ENCODE results near the gene SLC16A12.
"Not testable (repeated sequence)": the region's sequence is repeated elsewhere in the genome, so short reads cannot be mapped to it uniquely, and the experiment has no call there.

Gene SLC16A12

DNA sequence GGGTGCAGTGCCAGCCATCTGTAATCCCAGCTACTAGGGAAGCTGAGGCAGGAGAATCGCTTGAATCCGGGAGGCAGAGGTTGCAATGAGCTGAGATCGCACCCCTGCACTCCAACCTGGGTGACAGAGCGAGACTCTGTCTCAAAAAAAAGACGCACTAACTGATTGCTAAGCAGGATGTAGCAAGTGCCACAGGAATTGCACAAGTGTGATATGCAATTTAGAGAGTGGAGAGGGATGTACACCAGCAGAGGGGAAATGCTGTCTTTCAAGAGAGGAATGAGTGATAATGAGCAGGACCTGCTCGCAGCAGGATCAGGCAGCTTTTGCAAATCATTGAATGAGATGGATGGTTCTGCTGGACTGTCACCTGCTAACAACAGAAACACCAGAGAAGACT, 13.3 kb upstream of the SLC16A12 start:
- no peak for DNase-seq (ENCODE audit: low spot score)

DNA sequence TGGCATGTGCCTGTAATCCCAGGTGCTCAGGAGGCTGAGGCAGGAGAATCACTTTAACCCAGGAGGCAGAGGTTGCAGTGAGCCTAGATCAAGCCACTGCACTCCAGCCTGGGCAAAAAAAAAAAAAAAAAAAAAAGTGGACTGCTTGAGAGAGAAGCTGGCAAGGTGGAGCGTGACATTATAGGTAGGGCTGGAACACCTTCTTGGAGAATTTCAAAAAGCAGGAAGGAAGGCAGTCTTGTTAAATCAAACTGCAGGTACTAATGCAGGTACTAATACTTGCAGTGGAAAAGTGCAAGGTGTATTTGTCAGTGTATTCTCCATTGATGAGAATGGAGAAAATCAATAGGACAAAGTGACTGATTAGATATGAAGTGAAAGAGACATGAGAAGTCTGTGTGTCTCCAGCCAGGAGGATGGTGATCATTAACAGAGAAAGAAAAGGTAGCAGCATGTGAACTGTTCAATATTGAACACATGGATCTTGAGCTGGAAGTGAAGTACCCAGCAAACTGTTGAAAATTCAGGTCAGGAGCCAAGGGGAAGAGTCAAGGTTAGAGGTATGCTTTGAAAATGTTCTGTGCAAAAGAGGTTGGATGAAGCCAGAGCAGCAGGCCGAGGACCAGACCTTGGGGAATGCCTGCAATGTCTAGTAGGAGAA, 12.6 kb upstream of the SLC16A12 start:
- DNase-seq (ENCODE audit: low spot score) = no peak

DNA sequence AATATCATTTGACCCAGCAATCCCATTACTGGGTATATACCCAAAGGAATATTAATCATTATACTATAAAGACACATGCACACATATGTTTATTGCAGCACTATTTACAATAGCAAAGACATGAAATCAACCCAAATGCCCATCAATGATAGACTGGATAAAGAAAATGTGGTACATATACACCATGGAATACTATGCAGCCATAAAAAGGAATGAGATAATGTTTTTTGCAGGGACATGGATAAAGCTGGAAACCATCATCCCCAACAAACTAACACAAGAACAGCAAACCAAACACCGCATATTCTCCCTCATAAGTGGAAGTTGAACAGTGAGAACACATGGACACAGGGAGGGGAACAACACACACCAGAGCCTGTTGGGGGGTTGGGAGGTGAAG, 11.3 kb upstream of the SLC16A12 start:
- DNase-seq (ENCODE audit: low spot score) = not testable (repeated sequence)

- DNase-seq (ENCODE audit: low spot score) = no peak
These were observed 8.4 kb upstream of the SLC16A12 start for GRCh38 chr10:89543841-89544240.

DNA sequence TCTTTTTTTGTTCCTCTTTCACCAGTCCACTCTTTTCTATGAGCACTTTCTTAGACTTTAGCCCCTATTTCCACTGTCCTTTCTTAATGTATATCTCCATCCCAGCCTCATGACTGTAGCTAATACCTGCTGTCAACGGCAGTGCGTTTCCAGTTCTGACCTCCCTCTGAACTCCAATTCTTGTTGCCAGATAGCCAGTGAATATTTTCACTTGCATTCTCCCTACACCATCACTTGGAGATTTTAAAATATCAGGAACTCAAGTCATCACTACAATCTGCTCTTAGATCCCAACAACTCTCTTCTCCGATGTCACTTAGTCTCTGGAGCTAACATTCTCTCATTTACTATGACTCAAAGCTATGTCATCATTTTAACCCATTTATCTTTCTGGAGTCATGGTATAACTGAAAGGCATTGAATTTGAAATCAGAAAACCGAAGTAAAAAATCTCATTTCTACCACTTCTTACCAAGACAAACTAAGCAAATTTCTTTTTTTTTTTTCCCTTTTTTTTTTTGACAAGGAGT, 5.1 kb upstream of the SLC16A12 start:
- no peak for DNase-seq (ENCODE audit: low spot score)

DNA sequence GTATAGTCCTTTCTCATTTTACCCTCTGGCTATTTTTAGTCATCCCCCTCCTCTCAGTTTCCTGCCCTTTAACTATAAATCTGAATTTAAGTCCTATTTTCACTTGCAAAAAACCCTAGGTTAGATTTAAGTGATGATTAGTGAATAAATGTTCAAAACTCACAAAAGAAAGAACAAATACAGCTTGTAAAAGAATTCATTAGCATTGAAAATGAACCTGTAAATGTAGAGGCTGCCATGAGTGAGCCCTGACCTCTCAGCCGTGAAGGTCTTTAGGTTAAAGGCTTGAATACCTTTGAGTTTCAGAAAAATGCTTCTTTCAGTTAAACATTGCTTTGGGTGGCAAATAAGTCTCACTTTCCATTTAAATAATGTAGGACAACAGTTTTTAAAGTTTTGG, 2.0 kb upstream of the SLC16A12 start:
- no peak for DNase-seq (ENCODE audit: low spot score)

DNA sequence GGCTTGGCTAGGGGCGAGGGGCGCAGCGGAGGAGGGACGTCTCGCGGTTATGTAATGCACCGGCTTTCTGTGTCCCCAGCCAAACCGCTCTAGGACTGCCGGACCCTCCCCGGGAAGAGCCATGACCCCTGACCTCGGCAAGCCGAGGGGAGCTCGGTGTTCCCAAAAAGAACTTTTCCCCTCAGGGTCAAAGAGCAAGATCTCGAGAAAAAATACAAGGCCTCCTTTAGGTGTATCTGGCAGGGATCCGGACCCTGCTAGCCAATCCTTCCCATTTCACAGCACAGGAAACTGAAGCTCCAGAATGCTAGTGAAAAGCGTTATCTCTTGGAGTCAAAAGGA, 590 bp upstream of the SLC16A12 start:
- DNase-seq (ENCODE audit: low spot score) = no peak

DNA sequence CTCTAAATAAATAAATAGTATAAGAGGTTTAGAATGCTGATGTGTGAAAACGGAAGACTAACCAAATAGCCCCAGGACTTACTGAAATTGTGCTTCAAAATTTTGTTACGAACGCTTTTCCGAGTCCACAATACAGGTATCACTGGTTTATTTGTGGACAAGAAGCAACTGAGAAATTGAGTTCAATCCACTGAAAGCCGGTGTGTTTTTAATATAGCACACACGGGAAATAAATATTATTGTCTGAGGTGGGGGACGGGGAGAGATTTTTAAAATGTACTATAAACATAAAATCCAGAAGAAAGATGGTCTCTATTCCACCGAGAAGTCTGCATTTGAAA, 598 bp downstream of the SLC16A12 start:
- no peak for DNase-seq (ENCODE audit: low spot score)

GRCh38 chr10:89532476-89532875, 2.9 kb downstream of the SLC16A12 start:
- no peak for DNase-seq (ENCODE audit: low spot score)

- DNase-seq (ENCODE audit: low spot score) = no peak
These were observed 4.0 kb downstream of the SLC16A12 start for GRCh38 chr10:89531359-89531758.

GRCh38 chr10:89529711-89530110, 5.7 kb downstream of the SLC16A12 start:
- not testable (repeated sequence) for DNase-seq (ENCODE audit: low spot score)

- no peak for DNase-seq (ENCODE audit: low spot score)
These were observed 9.0 kb downstream of the SLC16A12 start for GRCh38 chr10:89526358-89526757.

DNA sequence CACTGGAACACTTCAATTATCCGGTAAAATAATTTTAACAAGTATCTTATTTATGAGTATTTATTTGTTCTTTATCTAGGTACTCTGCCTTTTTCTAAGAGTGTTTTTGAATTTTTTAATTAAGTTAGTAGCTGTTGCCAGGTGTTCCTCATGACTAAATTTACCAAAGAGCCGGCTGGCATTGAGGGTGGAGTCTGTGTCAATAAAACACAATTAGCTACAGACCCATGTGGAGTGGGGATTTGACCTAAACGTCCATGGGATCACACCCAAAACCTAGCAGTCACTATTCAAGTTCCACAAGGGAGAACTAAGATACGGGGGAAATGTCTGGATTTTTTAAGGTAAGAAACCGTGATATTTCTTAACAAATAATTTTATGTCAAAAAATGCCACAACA, 9.8 kb downstream of the SLC16A12 start:
- DNase-seq (ENCODE audit: low spot score) = no peak

DNA sequence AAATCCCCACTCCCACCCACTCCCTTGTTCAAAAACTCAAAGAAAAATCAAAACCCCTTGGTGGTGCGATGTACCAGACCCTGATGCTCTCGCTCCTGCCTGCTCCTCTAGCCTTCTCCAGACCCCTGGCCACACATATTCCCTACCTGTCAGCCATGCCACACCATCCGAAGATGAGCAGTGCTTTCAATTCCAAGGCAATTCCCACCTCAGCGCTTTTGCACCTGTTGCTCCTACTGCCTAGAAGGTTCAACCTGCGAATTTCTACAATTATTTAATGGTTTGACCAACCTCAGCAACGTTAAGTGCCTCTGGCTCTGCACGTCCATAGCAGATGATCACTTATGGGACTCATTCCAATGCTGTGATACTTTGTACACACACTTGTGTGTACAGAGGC, 11.1 kb downstream of the SLC16A12 start:
- no peak for DNase-seq (ENCODE audit: low spot score)

DNA sequence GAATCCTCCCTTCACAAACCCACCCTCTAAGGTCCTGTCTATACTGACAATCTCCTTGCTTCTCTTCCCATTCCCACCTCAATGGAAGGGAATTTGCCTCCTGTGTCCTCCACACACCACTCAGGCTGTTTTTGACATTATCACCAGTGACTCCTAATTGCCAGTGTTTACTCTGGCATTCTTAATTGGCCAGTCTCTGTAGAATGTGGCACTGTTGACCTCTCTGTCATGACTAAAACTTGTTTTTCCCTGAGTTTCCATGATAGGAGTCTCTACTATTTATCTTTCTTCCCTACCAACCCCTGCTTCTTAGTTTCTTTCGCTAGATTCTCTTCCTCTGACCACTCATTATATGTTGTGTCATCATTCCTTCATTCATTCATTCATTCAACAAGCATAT, 12.1 kb downstream of the SLC16A12 start:
- no peak for DNase-seq (ENCODE audit: low spot score)

DNA sequence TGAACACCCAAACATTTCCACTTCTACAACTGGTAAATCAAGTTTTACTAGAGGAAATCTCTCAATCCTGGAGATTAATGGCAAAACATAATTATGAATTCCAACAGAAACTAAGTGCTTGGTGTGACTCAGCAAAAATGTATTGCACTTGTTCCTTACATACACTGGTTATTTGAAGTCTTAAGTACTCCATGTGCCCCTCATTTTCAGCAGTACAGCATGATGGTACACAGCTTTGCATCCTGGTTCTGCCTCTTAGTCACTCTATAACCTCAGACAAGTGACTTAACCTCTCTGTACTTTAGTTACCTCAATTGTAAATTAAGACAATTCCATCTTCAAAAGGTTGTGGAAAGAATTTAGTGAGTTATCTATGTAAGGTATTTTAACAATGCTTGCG, 12.9 kb downstream of the SLC16A12 start:
- no peak for DNase-seq (ENCODE audit: low spot score)

GRCh38 chr10:89521368-89521767, 14.0 kb downstream of the SLC16A12 start:
- no peak for DNase-seq (ENCODE audit: low spot score)

DNA sequence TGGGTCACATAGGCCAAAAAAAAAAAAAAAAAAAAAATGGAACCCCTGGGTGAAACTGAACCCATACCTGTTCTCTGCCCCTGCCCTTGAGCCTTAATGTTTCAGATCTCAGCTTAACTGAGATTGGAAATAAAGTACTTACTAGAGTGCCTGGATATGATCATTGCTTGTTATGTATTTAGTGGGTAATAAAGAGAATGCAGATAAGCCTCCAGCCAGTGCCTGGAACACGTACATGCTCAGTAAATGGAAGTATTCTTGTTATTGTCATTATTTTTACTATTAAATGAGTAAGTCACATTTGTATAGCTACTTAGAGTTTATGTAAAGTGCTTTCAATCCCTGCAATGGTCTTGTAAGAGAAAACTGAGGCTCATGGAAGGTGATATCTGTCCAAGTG, 14.7 kb downstream of the SLC16A12 start:
- no peak for DNase-seq (ENCODE audit: low spot score)

DNA sequence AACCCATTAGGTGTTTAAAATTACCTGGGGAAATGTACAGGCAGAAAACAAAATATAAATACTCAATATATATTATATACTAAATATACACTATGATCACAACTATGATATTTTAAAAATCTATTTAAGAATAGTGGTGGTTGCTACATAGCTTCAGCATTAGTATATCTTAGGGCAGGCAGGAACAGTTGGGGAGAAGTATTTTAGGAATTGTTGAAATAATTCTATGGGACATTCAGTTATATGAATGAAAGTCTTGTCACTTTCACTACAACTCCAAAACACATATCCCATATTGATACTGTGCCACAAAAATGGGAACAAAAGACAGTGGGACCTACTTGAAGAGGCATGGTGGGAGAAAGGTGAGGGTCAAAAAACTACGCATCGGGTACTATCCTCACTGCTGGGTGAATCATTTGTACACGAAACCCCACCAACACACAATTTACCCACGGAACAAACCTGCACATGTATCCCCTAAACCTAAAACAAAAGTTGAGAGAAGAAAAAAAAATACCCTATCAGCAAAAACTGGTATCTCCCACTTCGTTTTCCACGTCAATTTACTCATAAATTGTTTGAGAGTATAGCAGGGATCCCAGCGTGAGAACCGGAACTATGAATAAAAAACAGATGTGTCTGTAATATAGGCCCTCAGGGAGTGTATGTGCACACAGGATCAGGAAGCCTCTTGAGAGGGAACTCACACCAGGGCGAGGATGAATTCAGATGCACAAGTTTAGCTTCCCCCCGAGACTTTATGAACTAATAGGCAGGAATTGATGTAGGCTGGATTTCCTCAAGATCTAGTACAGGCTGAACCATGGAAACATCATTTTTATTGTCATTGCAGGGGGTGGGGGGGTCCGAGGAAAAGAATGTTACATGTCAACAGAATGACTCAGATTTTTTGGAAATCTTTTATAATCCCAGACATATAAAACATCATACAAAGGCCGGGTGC, 16.2 kb downstream of the SLC16A12 start:
- DNase-seq (ENCODE audit: low spot score) = no peak

DNA sequence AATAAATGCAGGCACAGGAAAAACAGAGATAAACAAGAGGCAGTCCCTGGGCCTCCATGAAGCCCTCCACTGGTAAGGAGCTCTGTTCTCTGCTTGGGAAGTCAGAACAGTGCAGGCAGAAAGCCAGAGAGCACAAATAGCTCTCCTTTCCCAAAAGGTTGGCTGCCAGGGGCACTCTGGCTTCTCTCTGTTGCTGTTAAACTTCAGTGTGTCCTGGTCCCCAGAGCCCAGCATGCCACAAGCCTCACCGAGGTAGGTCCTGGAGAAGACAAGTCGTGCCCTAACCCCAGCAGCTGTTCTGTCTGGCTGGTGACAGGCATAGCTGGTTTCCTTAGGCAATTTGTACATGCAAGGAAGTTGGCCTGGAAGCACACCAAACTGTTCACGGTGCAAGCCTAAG, 17.3 kb downstream of the SLC16A12 start:
- no peak for DNase-seq (ENCODE audit: low spot score)

DNA sequence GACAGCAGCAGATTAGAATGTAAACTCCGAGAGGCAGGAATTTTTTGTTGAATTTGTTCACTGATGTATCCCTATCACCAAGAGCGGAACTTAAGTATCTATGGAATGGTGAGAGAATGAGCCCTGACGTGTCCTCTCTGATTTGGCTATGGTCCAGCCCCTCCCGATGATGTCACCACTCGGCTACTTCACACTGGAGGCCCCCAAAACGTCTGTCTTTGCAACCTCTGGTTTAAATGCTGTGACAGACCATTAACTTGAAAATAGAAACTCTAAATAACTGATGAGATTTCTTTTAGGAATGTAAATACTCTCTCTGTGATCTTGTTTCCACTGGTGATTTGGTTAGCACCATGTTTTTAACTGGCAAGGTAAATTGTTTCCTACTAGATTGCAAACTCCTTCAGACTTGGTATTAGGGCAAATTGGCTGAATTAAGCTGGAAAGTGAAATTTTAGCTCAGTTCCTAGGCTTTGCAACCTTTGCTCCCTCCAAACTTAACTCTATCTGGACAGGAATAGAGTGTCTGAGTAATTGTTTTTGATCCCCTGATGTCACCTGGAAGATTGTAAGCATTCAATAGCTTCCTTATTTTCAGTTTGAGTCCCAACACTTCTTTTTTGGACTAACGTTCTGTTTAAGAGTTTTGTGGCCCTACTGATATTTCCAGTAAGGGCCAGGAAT, 19.1 kb downstream of the SLC16A12 start:
- no peak for DNase-seq (ENCODE audit: low spot score)

- DNase-seq (ENCODE audit: low spot score) = no peak
These were observed 20.2 kb downstream of the SLC16A12 start for GRCh38 chr10:89515031-89515841.

Measured in globus pallidus (tissue), 1 donor.